HepG2 (cell line): ENCODE results near the gene BIRC2.

Source experiments
- KDM5A ChIP-seq: fragments of 200-600 bp; sonication (generic); IDR thresholded peaks from 2 replicates; pipeline ENCODE4 v1.7.0; 2018; ENCODE audit warnings: antibody characterized with exemption, mild to moderate bottlenecking, low read length, borderline replicate concordance
- MEIS1 ChIP-seq: sonication (generic); formaldehyde crosslinking; IDR thresholded peaks from 2 replicates; pipeline ENCODE4 v1.9.0; 2021; ENCODE audit warnings: mild to moderate bottlenecking, missing genetic modification reagents, moderate library complexity, borderline replicate concordance
- MXI1 ChIP-seq: IDR thresholded peaks from 3 replicates; pipeline ENCODE4 v1.6.1; 2012; ENCODE audit warnings: low read depth, low read length, inconsistent platforms, borderline replicate concordance
- PATZ1 ChIP-seq: sonication (generic); formaldehyde crosslinking; IDR thresholded peaks from 2 replicates; pipeline ENCODE4 v1.4.0; 2020; ENCODE audit warnings: missing genetic modification reagents
- PCBP2 ChIP-seq: fragments of 200-400 bp; formaldehyde crosslinking; optimal IDR thresholded peaks from 2 replicates; pipeline ENCODE3; 2018; ENCODE audit warnings: low read length, low read depth; ENCODE audit not compliant: poor library complexity, severe bottlenecking
- POLR2A ChIP-seq, 2 experiments: IDR thresholded peaks; 2 replicates each; pipeline ENCODE4 v1.6.1; 2011; ENCODE audit warnings: low read depth in 2 of 2, low read length in 2 of 2, mild to moderate bottlenecking in 1 of 2, moderate library complexity in 1 of 2; ENCODE audit not compliant: insufficient read depth in 1 of 2
- ZSCAN20 ChIP-seq: sonication (generic); formaldehyde crosslinking; IDR thresholded peaks from 2 replicates; pipeline ENCODE4 v1.4.0; 2020; ENCODE audit warnings: missing genetic modification reagents, mild to moderate bottlenecking, borderline replicate concordance
- TF ChIP-seq, protein P1 (sequence below): sonication (generic); formaldehyde crosslinking; IDR thresholded peaks from 2 replicates; pipeline ENCODE4 v1.5.0; 2020; ENCODE audit warnings: mild to moderate bottlenecking, missing genetic modification reagents, moderate library complexity
- TF ChIP-seq, protein P2 (sequence below), 2 experiments: IDR thresholded peaks; 2 replicates each; pipeline ENCODE4 v1.6.1; 2011 to 2012; ENCODE audit warnings: low read length in 2 of 2, borderline replicate concordance in 1 of 2, low read depth in 1 of 2, mild to moderate bottlenecking in 1 of 2, moderate library complexity in 1 of 2

DNA sequence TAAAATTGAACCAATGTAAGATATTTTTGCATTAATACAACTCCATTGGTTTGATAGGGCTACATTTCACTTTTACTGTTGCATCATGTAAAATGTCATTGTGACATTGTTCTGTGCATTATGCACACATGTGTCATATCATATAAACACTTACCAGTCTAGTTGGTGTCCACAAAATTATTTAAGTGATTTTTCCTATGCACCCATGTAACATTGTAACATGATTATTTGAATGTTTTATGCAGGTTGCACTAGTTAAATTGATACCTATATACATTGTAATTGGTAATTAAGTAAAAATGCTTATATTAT is 39.3 kb upstream of the BIRC2 start:
- TF ChIP-seq PCBP2 (no peak), MXI1 (no peak), POLR2A (IDR thresholded peaks at IDR 0.05; ENCODE audit: insufficient read depth in 1 of 2, low read depth in 2 of 2, low read length in 2 of 2) (no peak), ZSCAN20 (no peak), PATZ1 (CRISPR knock-in tag) (no peak), KDM5A (no peak), MEIS1 (no peak)
- TF ChIP-seq, protein P1, sequence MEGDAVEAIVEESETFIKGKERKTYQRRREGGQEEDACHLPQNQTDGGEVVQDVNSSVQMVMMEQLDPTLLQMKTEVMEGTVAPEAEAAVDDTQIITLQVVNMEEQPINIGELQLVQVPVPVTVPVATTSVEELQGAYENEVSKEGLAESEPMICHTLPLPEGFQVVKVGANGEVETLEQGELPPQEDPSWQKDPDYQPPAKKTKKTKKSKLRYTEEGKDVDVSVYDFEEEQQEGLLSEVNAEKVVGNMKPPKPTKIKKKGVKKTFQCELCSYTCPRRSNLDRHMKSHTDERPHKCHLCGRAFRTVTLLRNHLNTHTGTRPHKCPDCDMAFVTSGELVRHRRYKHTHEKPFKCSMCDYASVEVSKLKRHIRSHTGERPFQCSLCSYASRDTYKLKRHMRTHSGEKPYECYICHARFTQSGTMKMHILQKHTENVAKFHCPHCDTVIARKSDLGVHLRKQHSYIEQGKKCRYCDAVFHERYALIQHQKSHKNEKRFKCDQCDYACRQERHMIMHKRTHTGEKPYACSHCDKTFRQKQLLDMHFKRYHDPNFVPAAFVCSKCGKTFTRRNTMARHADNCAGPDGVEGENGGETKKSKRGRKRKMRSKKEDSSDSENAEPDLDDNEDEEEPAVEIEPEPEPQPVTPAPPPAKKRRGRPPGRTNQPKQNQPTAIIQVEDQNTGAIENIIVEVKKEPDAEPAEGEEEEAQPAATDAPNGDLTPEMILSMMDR (CRISPR knock-in tag): no peak
- TF ChIP-seq, protein P2, sequence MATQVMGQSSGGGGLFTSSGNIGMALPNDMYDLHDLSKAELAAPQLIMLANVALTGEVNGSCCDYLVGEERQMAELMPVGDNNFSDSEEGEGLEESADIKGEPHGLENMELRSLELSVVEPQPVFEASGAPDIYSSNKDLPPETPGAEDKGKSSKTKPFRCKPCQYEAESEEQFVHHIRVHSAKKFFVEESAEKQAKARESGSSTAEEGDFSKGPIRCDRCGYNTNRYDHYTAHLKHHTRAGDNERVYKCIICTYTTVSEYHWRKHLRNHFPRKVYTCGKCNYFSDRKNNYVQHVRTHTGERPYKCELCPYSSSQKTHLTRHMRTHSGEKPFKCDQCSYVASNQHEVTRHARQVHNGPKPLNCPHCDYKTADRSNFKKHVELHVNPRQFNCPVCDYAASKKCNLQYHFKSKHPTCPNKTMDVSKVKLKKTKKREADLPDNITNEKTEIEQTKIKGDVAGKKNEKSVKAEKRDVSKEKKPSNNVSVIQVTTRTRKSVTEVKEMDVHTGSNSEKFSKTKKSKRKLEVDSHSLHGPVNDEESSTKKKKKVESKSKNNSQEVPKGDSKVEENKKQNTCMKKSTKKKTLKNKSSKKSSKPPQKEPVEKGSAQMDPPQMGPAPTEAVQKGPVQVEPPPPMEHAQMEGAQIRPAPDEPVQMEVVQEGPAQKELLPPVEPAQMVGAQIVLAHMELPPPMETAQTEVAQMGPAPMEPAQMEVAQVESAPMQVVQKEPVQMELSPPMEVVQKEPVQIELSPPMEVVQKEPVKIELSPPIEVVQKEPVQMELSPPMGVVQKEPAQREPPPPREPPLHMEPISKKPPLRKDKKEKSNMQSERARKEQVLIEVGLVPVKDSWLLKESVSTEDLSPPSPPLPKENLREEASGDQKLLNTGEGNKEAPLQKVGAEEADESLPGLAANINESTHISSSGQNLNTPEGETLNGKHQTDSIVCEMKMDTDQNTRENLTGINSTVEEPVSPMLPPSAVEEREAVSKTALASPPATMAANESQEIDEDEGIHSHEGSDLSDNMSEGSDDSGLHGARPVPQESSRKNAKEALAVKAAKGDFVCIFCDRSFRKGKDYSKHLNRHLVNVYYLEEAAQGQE (IDR thresholded peaks at IDR 0.05; ENCODE audit: borderline replicate concordance in 1 of 2, low read depth in 1 of 2, low read length in 2 of 2): no peak
